Stimulated activated CD8-positive, alpha-beta memory T cell treated with anti-CD3 and anti-CD28 coated beads, Interleukin-15, amount 100 ng/mL, for 1 hour (primary cell): ENCODE results near the gene CIDEA.

Experiments used
- DNase-seq: peaks from one replicate; pipeline ENCODE4 v3.0.0-alpha.2; 2020; ENCODE audit warnings: low read depth

CIDEA gene

GRCh38 chr18:12301263-12302005, 47.3 kb downstream of the CIDEA start:
- DNase-seq: no peak

- DNase-seq: no peak
These were observed 48.4 kb downstream of the CIDEA start for GRCh38 chr18:12302391-12303147.

- no peak for DNase-seq
These were observed 50.4 kb downstream of the CIDEA start for GRCh38 chr18:12304351-12305210.

GRCh38 chr18:12305211-12305610, 51.0 kb downstream of the CIDEA start:
- DNase-seq: no peak

GRCh38 chr18:12305930-12306629, 51.9 kb downstream of the CIDEA start:
- DNase-seq: no peak

GRCh38 chr18:12306752-12307700, 52.9 kb downstream of the CIDEA start:
- no peak for DNase-seq

GRCh38 chr18:12307701-12308385, 53.7 kb downstream of the CIDEA start, which contains the start of gene TUBB6:
Gene TUBB6, plus strand, starts transcription at chr18:12308241. Its CDS starts 52 bp downstream, at chr18:12308293.
- DNase-seq: no peak

GRCh38 chr18:12308386-12309100, 54.4 kb downstream of the CIDEA start:
- DNase-seq: no peak

GRCh38 chr18:12309683-12310198, 55.6 kb downstream of the CIDEA start:
- DNase-seq: no peak

- no peak for DNase-seq
These were observed 56.6 kb downstream of the CIDEA start for GRCh38 chr18:12310762-12311161.

GRCh38 chr18:12312976-12313375, 58.8 kb downstream of the CIDEA start:
- DNase-seq: no peak

- DNase-seq: no peak
These were observed 59.5 kb downstream of the CIDEA start for GRCh38 chr18:12313530-12314245.

- no peak for DNase-seq
These were observed 60.6 kb downstream of the CIDEA start for GRCh38 chr18:12314591-12315305.

- no peak for DNase-seq
These were observed 61.3 kb downstream of the CIDEA start for GRCh38 chr18:12315490-12315889.

- no peak for DNase-seq
These were observed 61.8 kb downstream of the CIDEA start for GRCh38 chr18:12315911-12316310.

- DNase-seq: no peak
These were observed 63.6 kb downstream of the CIDEA start for GRCh38 chr18:12317664-12318333.

GRCh38 chr18:12318334-12318697, 64.2 kb downstream of the CIDEA start:
- DNase-seq: no peak
